ENCODE measurements around the gene NABP1. TPM values are rescaled to one million over a fixed set of nuclear protein-coding genes. Genes with fewer than 3 reads are reported as not detected.

The NABP1 gene
- total RNA-seq, 1 experiment from 2014 or later: 5.8 TPM

- H3K27ac Mint-ChIP-seq: peak overlapping the region; percentile 64; the same call in 1 of the 2 replicates
- no peak overlapping the region for H3K4me3 Mint-ChIP-seq
- CTCF ChIA-PET: interaction anchor here (0.9 kb wide), 1 partner anchor 122 kb away, joined by 3 read pairs; no protein-coding TSS in a partner anchor
- no peaks in the 10 kb centered on the region for H3K9me3 Mint-ChIP-seq
- peaks cover 1% of the 10 kb centered on the region; the same call in 1 of the 2 replicates for H3K36me3 Mint-ChIP-seq
- DNase-seq (ENCODE audit: low spot score) (no peak), ATAC-seq (peak; percentile 74)
- peaks cover 15% of the 10 kb centered on the region for H3K4me1 Mint-ChIP-seq
- no peak for TF ChIP-seq NFE2L1 (CRISPR knock-in tag; IDR thresholded peaks at IDR 0.05)
- TF ChIP-seq ATF6 (CRISPR knock-in tag; IDR thresholded peaks at IDR 0.05): no peak
- no peak for TF ChIP-seq ZBTB21 (CRISPR knock-in tag; IDR thresholded peaks at IDR 0.05; ENCODE audit: borderline replicate concordance)
- no peak for TF ChIP-seq ZNF121 (CRISPR knock-in tag; IDR thresholded peaks at IDR 0.05)
- TF ChIP-seq ESRRA (CRISPR knock-in tag; IDR thresholded peaks at IDR 0.05; ENCODE audit: borderline replicate concordance): no peak
- TF ChIP-seq AR (CRISPR knock-in tag; IDR thresholded peaks at IDR 0.05): no peak
- TF ChIP-seq ZNF416 (CRISPR knock-in tag; IDR thresholded peaks at IDR 0.05): no peak
- no peak for TF ChIP-seq HMGA2 (CRISPR knock-in tag; IDR thresholded peaks at IDR 0.05)
- TF ChIP-seq ZNF396 (CRISPR knock-in tag; IDR thresholded peaks at IDR 0.05; ENCODE audit: borderline replicate concordance): no peak
- no peak for TF ChIP-seq ZNF425 (CRISPR knock-in tag; conservative IDR thresholded peaks at IDR 0.05)
- TF ChIP-seq RELA (CRISPR knock-in tag; IDR thresholded peaks at IDR 0.05; ENCODE audit: borderline replicate concordance): no peak
- TF ChIP-seq ZNF232 (CRISPR knock-in tag; IDR thresholded peaks at IDR 0.05): no peak
- TF ChIP-seq TCF7 (CRISPR knock-in tag; IDR thresholded peaks at IDR 0.05; ENCODE audit: low read depth): no peak
- POLR2A ChIA-PET: no interaction called here
- no peaks in the 10 kb centered on the region for H3K27me3 Mint-ChIP-seq (ENCODE audit: low read depth)
Measured at GRCh38 chr2:191688934-191689695, 11.2 kb downstream of the NABP1 start.

- ATAC-seq (no peak), DNase-seq (ENCODE audit: low spot score) (no peak)
Measured at GRCh38 chr2:191690327-191690726, 12.4 kb downstream of the NABP1 start.

More at GRCh38 chr2:191690327-191690726, 12.4 kb downstream of the NABP1 start:
- H3K4me1 Mint-ChIP-seq: peaks cover 16% of the 10 kb centered on the region
- no peak overlapping the region for H3K4me3 Mint-ChIP-seq
- no peak overlapping the region for H3K27ac Mint-ChIP-seq
- no peak for TF ChIP-seq ZNF423 (CRISPR knock-in tag; IDR thresholded peaks at IDR 0.05)
- TF ChIP-seq NFYB (CRISPR knock-in tag; conservative IDR thresholded peaks at IDR 0.05; ENCODE audit: low read depth): no peak
- no peaks in the 10 kb centered on the region for H3K9me3 Mint-ChIP-seq
- no peaks in the 10 kb centered on the region; the same call in 1 of the 2 replicates for H3K36me3 Mint-ChIP-seq
- CTCF ChIA-PET: no interaction called here
- POLR2A ChIA-PET: no interaction called here
- H3K27me3 Mint-ChIP-seq (ENCODE audit: low read depth): no peaks in the 10 kb centered on the region

All from WTC11 (cell line).